Cerebellar nuclear complex (tissue), 1 donor: ENCODE data around the gene PAIP1.
"Not testable (repeated sequence)": the region's sequence is repeated elsewhere in the genome, so short reads cannot be mapped to it uniquely, and the experiment has no call there.

Experiments
- DNase-seq, 2 experiments: peaks; one replicate each; lab custom pipeline; 2025; lab: John Stamatoyannopoulos, UW

The PAIP1 gene

GRCh38 chr5:43570450-43571158, 13.7 kb upstream of the PAIP1 start:
- DNase-seq = no peak

GRCh38 chr5:43569236-43569746, 12.4 kb upstream of the PAIP1 start:
- DNase-seq = no peak

GRCh38 chr5:43567967-43568366, 11.1 kb upstream of the PAIP1 start:
- no peak for DNase-seq

GRCh38 chr5:43565043-43565442, 8.2 kb upstream of the PAIP1 start:
- no peak for DNase-seq

- no peak for DNase-seq
Observed at GRCh38 chr5:43564289-43564850, 7.5 kb upstream of the PAIP1 start.

- no peak for DNase-seq
Observed at GRCh38 chr5:43563321-43563720, 6.4 kb upstream of the PAIP1 start.

GRCh38 chr5:43561356-43561755, 4.5 kb upstream of the PAIP1 start:
- DNase-seq = no peak

- no peak for DNase-seq
Observed at GRCh38 chr5:43560128-43560527, 3.3 kb upstream of the PAIP1 start.

GRCh38 chr5:43556607-43556856, 345 bp downstream of the PAIP1 start:
- DNase-seq = not testable (repeated sequence)

- DNase-seq = no peak
Observed at GRCh38 chr5:43555895-43556606, 826 bp downstream of the PAIP1 start.

- DNase-seq = no peak
Observed at GRCh38 chr5:43554497-43554896, 2.4 kb downstream of the PAIP1 start.

- DNase-seq = no peak
Observed at GRCh38 chr5:43553381-43553780, 3.5 kb downstream of the PAIP1 start.

- no peak for DNase-seq
Observed at GRCh38 chr5:43551731-43552130, 5.1 kb downstream of the PAIP1 start.

- DNase-seq = not testable (repeated sequence)
Observed at GRCh38 chr5:43549272-43549671, 7.6 kb downstream of the PAIP1 start.

- DNase-seq = no peak
Observed at GRCh38 chr5:43548358-43548757, 8.5 kb downstream of the PAIP1 start.

GRCh38 chr5:43547532-43547931, 9.3 kb downstream of the PAIP1 start:
- DNase-seq = no peak

GRCh38 chr5:43543434-43543833, 13.4 kb downstream of the PAIP1 start:
- no peak for DNase-seq

GRCh38 chr5:43540746-43541145, 16.1 kb downstream of the PAIP1 start:
- no peak for DNase-seq

- no peak for DNase-seq
Observed at GRCh38 chr5:43536972-43537371, 19.9 kb downstream of the PAIP1 start.

GRCh38 chr5:43533646-43534045, 23.2 kb downstream of the PAIP1 start:
- DNase-seq = no peak

- no peak for DNase-seq
Observed at GRCh38 chr5:43530648-43531047, 26.2 kb downstream of the PAIP1 start.

GRCh38 chr5:43523662-43524072, 33.2 kb downstream of the PAIP1 start:
- no peak for DNase-seq

- no peak for DNase-seq
Observed at GRCh38 chr5:43520615-43521014, 36.3 kb downstream of the PAIP1 start.
